GM21786 (cell line): ENCODE results near the gene XXYLT1.
"Not testable (repeated sequence)": the region's sequence is repeated elsewhere in the genome, so short reads cannot be mapped to it uniquely, and the experiment has no call there.

Experiments
- ATAC-seq: cut with Tn5 transposase; IDR thresholded peaks from one replicate; pipeline ENCODE4 v1.9.1; 2021; ENCODE audit not compliant: unreplicated experiment

Gene XXYLT1, protein sequence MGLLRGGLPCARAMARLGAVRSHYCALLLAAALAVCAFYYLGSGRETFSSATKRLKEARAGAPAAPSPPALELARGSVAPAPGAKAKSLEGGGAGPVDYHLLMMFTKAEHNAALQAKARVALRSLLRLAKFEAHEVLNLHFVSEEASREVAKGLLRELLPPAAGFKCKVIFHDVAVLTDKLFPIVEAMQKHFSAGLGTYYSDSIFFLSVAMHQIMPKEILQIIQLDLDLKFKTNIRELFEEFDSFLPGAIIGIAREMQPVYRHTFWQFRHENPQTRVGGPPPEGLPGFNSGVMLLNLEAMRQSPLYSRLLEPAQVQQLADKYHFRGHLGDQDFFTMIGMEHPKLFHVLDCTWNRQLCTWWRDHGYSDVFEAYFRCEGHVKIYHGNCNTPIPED

GRCh38 chr3:195270817-195271409, at the start of gene XXYLT1:
Gene XXYLT1 (minus strand): TSS chr3:195271159. CDS start chr3:195271058, 101 bp downstream.
- peak; percentile 81 for ATAC-seq

DNA sequence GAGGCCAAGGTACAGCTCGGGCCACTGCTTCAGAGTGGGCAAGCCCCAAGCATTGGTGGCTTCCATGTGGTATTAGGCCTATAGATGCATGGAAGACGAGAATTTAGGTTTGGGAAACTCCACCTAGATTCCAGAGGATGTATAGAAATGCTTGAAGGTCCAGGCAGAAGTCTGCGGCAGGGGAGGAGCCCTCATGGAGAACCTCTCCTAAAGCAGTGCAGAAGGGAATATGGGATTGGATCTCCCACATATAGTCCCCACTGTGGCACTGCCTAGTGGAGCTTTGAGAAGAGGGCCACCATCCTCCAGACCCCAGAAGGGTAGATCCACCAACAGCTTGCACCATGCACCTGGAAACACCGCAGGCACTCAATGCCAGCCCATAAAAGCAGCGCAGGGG, 48.1 kb upstream of the XXYLT1 start:
- no peak for ATAC-seq

GRCh38 chr3:195312714-195313113, 41.8 kb upstream of the XXYLT1 start:
- ATAC-seq, result no peak

GRCh38 chr3:195307711-195308110, 36.8 kb upstream of the XXYLT1 start:
- ATAC-seq, result no peak

GRCh38 chr3:195306369-195306768, 35.4 kb upstream of the XXYLT1 start:
- no peak for ATAC-seq

- ATAC-seq, result no peak
Measured at GRCh38 chr3:195302431-195302830, 31.5 kb upstream of the XXYLT1 start.

GRCh38 chr3:195297446-195297845, 26.5 kb upstream of the XXYLT1 start:
- peak; percentile 74 for ATAC-seq

DNA sequence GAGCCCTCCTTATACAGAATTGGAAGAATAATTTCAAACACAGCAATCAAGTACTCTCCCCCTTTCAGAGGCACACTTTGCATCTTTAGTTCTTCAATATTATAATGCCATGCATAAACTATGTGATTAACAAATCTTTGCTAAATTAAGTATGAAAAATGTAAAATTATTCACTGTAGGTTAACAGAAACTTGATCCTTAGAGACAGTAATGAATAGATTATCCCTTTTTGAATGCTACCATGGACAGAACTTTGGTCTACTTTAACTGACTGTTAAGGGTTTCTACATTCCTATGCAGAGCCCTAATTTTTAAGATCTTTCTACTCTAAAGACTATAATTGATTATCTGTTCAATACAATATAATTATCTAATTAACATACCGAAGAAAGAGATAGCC, 25.7 kb upstream of the XXYLT1 start:
- ATAC-seq, result no peak

GRCh38 chr3:195291121-195291520, 20.2 kb upstream of the XXYLT1 start:
- ATAC-seq, result no peak

GRCh38 chr3:195290643-195291042, 19.7 kb upstream of the XXYLT1 start:
- ATAC-seq, result not testable (repeated sequence)

GRCh38 chr3:195286115-195286872, 15.3 kb upstream of the XXYLT1 start:
- ATAC-seq, result no peak

GRCh38 chr3:195285372-195285771, 14.4 kb upstream of the XXYLT1 start:
- no peak for ATAC-seq

GRCh38 chr3:195284842-195285241, 13.9 kb upstream of the XXYLT1 start:
- ATAC-seq, result no peak

DNA sequence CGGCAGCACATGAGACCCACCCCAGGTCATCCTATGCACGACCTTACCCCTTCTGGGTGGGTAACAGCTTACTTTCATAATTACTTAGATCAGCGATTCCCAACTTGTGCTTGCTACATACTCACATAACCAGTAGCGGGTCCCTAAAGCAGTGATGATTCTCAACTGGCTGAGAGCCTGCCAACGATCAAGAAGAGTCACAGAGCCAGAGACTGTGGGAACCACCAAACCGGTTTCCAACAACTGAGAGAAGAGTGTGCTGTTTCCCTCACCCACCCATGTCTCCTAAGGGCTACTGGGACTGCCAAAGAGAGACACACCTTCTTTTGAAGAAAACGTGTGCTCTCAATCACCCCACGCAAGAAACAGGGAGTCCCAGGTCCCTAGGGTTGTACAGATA, 12.0 kb upstream of the XXYLT1 start:
- no peak for ATAC-seq

- ATAC-seq, result no peak
Measured at GRCh38 chr3:195274259-195274966, 3.5 kb upstream of the XXYLT1 start.

DNA sequence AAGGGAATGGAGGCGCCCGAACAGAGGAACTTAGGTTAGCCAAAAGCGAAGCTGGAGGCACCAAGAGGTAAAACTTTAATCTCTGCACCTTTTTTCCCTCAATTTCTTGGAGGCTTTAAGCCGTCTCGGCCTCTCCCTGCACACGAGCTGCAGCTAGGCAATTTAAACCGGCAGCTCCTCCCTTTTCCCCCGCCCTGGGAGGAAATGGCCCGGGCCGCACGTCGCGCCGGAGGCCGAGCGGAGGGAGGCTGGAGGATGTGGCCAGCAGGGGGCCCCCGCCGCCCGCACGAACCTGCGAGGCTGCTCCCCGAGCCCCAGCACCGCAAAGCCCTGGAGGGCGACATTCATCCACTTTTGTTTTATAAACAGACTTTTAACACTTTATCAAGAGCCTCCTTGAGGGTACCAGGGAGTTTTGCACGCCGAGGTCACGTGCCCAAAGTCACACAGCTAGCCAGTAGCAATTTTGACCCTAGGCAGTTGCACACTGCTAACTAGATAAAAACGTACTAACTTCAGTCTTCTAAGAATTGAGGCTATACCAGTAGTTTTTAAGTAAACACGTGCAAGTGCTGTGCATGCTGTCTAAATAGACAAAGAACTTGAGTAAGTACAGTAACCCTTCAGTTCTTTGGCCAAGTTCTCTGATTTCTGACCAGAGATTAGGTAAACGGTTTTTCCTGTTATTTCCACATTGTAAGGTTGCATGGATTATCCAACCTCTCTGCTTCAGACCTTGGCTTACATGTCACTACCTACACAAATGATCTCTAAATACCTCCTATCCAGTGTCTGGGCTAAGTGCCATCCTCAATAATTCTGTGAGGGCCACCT, 668 bp upstream of the XXYLT1 start:
- peak; percentile 66 for ATAC-seq

DNA sequence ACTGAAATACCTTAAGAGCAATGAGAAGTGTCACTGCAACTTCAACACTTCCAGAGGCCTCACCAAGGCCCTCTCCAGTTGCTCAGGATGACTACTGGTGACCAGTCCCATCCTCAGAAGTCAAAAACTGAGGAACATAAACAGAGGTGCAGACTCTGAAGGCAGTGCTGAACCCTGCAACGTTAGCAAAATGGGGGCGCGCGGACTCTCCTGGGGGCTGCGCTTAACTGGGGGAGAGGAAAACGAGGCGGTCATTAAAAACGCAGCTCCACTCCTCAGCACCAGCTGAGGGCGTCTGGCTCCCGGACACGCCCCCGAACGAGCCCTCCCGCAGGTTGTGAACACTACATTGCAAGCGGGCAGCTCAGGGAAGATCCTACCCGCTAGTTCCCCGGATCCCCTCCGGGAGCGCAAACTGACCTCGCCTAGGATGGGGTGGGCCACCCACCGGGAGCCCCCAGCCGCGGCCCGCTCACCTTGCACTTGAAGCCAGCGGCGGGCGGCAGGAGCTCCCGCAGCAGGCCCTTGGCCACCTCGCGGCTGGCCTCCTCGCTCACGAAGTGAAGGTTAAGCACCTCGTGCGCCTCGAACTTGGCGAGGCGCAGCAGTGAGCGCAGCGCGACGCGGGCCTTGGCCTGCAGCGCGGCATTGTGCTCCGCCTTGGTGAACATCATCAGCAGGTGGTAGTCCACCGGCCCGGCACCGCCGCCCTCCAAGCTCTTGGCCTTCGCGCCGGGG, 711 bp downstream of the XXYLT1 start:
- peak; percentile 14 for ATAC-seq

DNA sequence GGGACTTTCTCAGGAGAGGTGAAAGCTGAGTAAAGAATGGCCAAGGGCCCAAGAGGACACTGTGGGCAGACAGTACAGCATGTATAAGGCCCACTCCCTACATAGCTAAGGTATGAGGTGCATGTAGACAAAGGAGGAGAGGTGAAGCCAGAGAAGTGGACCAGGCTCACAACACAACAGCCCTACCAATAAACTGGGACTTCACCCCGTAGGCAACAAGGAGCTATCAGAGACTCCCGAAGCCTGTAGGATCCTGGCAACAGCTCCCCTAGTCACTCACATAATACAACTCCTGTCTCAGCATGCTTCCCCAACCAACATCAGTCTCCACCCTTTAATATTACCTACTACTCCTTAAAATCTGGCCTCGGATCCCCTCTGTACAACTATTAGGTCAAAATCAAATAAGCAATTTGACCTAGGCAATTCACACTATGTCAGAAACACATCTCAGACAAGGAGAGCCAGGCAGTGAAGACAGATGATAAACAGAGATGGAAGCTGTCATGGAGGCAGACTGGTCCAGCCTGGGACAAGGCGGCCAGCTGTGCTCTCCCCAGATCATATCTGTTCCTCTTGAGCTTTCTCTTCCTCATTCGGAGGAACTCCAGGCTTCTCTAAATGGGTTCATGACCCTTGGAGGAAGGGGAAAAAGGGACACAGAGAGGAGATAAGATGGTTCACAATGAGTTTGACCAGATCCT, 1.4 kb downstream of the XXYLT1 start:
- no peak for ATAC-seq
